ENCODE data around the gene PARD3.

GRCh38 chr10:34102237-34102673 lies 712.8 kb downstream of the PARD3 start:
- TF ChIP-seq CTCF (IDR thresholded peaks at IDR 0.05) (no peak), POLR2A (IDR thresholded peaks at IDR 0.05) (no peak)
